Muscle of arm (tissue), 12 donors: ENCODE results near the gene BTG1. TPM values are rescaled to one million over a fixed set of nuclear protein-coding genes. Genes with fewer than 3 reads are reported as not detected.

ENCODE experiments used
- DNase-seq: peaks from one replicate; pipeline ENCODE4 v3.0.0-alpha.2; 2013
- polyA plus RNA-seq, 12 donors: library from polyadenylated mRNA; unstranded; fragments of 120-200 nt; gene quantifications; one replicate each; pipeline ENCODE4 v1.2.1, GENCODE V29; 2013; ENCODE audit not compliant: insufficient read length in 12 of 12

The BTG1 gene
- polyA plus RNA-seq, 12 donors, result 44.8 to 93.0 (median 63.0) TPM; not detected in 1

- DNase-seq, result no peak
Measured at GRCh38 chr12:92156139-92156538, 10.5 kb upstream of the BTG1 start.

- DNase-seq, result no peak
Measured at GRCh38 chr12:92155733-92156132, 10.1 kb upstream of the BTG1 start.

DNA sequence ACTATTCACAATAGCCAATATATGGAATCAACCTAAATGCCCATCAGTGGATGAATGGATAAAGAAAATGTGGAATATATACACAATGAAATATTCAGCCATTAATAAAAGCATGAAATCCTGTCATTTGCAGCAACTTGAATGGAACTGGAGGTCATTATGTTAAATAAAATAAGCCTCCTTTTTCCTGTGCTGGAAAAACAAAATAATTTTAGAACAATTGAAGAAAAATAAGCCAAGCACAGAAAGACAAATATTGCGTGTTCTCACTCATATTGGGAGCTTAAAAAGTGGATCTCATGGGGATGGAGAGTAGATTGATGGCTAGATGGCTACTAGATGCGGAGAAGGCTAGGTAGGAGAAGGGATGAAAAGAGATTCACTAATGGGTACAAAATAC lies 6.3 kb upstream of the BTG1 start:
- no peak for DNase-seq

GRCh38 chr12:92149563-92149962 lies 3.9 kb upstream of the BTG1 start:
- DNase-seq, result no peak

DNA sequence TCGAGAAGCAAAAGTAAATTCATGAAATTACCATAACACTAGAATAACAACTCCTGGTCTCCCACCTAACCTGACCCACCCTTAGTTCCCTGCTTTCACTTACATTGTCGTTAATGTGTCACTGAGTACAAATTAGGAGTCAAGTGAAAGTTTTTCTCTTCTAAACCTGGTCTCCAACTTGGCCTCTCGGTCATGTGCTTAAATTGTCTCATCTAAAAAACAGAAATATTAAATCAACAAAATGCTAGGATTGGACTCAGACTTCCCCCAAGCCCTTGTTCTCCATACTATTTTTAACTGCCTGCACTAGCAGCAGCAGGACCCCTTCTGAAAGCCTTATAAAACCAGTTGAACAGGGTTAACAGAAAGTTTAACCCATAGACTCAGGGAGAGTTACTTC lies 1.8 kb upstream of the BTG1 start:
- DNase-seq, result no peak

DNA sequence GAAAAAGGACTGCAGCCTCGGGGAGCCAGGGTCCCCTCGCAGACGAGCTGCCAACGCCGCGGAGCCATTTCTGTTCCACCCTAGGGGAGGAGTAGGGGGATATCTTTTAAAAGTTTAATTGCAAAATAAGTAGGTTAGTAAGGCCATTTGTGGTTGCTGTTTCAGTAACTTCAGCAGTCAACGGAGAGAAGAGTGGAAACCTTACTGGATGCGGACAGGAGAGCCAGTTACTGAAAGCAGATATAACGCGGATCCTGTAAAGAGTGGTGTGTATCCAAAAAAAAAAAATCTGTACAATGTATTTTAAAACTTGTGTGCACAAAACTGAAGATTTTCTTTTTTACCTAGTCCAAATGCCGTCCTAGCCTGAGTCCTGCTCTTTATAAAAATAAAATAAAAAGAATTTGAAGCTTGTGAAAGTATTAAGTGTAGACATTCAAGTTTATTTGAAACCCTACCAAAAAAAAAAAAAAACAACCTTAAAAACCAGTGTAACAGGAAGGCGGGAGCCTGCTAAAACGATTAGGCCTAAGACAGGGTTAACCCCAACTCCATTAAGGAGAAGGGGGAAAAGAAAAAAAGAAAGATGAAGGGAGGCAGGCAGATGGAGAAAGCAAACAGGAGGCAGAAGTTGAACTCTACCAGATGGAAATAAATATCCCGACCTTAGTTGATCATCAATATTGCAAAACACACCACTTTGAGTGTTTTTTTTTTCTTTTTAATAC lies 1.0 kb upstream of the BTG1 start:
- DNase-seq, result peak; percentile 54

- DNase-seq, result no peak
Measured at GRCh38 chr12:92145481-92145730, 240 bp downstream of the BTG1 start.

DNA sequence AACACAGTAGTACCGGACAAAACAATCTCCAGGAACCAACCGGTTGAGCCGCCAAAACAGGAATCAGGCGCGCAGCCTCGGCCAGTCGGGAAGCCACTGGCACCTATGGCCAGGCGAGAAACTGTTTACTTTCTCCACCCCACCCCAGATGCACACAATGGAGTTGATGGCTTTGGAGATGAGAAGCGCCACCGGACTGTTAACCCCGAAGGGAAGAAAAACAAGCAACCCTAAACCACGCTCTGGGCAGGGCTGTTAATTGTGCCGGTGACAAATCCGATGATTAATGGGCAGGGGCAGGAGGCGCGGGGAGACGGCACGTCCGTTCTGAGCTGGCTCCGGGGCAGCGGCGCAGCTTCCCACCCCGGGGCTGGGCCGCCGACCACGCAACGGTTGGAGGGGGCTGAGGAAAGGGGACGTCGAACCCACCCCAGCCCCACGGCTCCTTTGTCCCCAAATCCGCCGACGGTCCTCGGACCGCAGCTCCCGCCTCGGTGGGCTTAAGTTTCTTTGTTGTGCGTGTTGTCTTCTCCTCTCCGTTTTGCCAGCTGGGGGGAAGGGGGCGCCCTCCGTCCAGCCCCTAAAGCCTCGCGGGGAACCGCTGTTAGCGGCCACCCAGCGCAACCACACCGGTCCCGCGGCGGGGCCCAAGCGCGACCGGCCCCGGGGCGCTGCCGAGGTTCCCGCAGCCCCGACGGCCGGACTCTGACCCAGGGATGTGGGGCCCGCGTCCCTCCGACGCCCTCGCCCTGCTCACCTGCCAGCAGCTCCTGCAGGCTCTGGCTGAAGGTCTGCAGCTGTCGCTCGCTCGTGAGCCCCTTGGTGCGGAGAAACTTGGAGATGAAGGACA lies 790 bp downstream of the BTG1 start:
- DNase-seq, result peak; percentile 53

GRCh38 chr12:92143686-92144630 lies 1.7 kb downstream of the BTG1 start:
- DNase-seq, result peak; percentile 87

DNA sequence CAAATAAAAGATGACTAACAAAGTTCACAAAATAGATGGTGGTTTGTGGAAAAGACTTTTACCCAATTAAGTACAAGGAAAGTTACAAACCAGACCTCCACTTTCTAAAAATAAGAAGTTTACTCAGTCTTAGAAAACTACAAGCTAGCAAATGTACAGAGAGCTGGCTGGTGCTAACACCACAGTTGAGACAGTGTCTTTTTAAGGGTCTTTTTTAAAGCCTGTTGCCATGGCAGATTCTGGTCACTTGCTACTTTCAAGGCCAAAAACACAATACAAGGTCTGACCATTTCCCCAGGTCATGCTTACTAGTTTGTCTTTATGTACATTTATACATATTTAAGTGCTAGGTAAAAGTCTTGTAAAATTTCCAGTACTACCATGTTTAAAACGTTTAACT lies 2.4 kb downstream of the BTG1 start:
- no peak for DNase-seq

DNA sequence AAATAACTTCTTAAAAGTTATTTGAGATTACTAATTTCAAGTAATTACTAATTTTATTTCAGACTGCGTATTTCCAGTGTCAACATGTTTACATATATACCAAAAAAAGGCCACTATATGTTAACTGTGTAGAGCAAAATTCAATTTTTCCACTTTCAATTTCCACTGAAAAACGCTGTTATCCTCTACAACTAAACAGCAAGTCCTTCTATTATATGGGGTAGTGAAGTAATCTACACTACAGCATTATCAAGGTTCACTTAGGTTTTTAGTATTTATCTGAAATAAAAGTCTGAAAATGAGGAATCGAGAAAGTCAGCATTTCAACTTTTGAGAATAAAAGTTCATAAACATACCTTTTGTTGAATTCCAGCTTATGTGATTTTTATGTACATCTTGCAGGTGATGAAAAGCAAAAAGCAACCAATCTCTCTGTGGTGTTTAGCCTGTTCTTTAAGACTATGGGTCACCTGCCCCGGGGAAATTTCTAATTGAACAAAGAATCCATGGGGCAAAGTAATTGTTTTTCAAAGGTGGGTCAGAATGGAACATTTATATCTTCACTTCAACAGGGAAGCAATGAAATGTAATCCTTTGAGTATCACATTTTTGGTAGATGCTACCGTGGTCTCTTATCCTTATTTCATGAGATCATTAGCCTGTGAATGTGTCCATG lies 3.3 kb downstream of the BTG1 start:
- DNase-seq, result no peak

GRCh38 chr12:92141591-92142121 lies 4.0 kb downstream of the BTG1 start:
- no peak for DNase-seq

- DNase-seq, result no peak
Measured at GRCh38 chr12:92140896-92141536, 4.6 kb downstream of the BTG1 start.

GRCh38 chr12:92140156-92140555 lies 5.5 kb downstream of the BTG1 start:
- no peak for DNase-seq

- no peak for DNase-seq
Measured at GRCh38 chr12:92139634-92140150, 6.0 kb downstream of the BTG1 start.

- no peak for DNase-seq
Measured at GRCh38 chr12:92138626-92139025, 7.0 kb downstream of the BTG1 start.

DNA sequence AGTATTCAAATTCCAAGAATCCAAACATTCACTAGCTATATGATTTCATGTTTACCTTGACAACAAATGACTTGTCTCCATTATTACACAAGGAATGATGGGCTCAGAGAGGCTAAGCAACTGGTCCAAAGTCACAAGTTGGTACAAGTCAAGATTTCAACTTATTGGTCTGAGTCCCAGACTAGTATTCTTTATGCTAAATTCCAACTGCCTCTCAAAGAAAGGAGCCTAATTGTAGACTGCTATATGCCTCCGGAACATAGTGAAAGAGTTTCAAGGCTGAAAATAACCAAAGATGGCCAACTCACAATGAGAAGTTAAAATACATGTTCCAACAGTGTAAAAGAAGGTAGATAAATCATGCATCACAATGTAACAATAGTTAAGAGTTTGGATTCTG lies 7.5 kb downstream of the BTG1 start:
- no peak for DNase-seq

DNA sequence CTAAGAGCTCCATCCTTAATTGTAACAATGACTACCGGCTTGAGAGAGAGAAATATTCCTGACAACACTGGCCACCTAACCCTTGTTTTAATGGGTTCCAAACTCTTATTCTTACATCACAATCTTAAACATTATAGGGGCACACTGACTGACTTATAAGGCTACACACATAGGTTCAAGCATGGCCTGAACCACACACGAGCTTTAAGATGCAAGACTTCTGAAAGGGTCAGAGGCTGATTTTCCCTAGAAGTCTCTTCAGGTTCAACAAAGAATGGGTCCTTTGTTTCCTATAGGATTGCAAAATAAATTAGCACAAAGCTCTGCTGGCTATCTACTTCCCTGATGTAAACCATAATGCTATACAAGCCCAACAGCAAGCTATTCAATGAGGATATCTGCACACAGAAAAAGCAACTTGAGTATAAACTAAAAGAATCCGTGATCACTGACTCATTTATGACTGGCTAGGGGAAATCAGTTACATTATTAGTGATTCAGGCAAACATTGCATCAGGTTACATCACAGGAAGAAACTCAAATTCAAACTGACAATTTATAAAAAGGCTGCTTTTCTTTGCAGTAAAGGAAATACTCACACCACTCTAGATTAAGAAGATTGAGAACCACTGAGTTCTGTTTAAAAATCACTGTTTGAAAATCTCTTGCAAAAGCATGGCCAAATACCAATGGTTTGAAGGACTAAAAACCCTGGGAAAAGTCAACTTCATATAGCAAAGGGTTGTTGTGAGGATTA lies 8.5 kb downstream of the BTG1 start:
- no peak for DNase-seq

DNA sequence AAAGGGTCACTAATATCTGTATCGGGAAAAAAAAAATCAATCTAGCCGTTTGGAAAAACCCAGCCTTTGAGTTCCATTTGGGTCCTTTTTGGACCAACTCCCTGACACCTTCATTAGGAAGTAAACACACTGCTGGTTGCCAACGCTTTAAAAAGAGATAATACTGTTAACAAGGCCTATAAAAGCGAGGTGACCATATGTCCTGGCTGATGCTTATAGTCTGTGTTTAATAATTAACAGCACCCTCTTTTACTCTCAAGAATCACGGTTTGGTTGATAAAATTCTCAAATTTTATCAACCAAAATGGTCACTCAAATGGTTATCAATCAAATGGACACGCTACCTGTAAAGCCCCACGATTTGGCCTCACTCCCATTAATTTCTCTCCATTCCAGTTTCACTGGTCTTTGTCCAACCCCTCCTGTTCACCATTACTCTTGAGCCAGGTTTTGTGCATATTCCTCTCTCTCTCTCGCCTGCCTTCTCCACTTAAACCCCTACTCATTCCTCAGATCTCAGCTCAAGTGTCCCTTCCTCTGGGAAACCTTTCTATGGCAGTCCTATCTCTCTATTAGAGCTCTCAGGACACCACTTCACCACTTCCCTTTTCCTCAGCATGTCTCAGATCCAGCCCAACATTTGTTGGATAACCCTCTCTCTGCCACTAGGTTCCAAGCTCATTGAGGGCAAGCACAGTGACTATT lies 9.5 kb downstream of the BTG1 start:
- no peak for DNase-seq
